ENCODE measurements around the gene STX5.

DNA sequence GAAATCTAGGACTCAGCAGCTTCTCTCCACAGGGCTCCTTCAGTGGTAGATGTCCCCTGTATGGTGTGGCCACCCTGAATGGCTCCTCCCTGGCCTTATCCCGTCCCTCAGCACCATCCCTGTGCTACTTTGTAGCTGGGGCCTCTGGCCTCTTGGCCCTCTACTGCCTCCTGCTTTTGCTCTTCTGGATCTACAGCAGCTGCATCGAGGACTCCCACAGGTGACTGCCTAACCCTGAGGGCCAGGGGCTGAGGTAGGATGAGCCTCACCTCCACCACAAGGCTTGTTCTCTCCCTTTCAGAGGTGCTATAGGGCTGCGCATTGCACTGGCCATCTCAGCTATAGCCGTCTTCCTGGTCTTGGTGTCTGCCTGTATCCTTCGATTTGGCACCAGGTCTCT lies 42.9 kb downstream of the STX5 start:
- TF ChIP-seq CTCF (IDR thresholded peaks at IDR 0.05) (no peak), POLR2A (IDR thresholded peaks at IDR 0.05) (no peak)
